K562 (cell line): ENCODE data around the gene MDFIC. TPM values are rescaled to one million over a fixed set of nuclear protein-coding genes. Genes with fewer than 3 reads are reported as not detected.

Source experiments
- ATAC-seq: fragments of 200-7000 bp; cut with Tn5 transposase; 3 replicates; pipeline ENCODE4 v1.9.1; 2020; ENCODE audit warnings: moderate library complexity
- BruUV-seq: library from RNA; stranded (reverse); fragments of 400-500 nt; replicated peaks from 2 replicates; lab custom pipeline; 2021; lab: Mats Ljungman, UMichigan
- CTCF ChIA-PET: fragments of 300-600 bp; formaldehyde crosslinking; extraction: SDS; loops from one replicate; lab custom pipeline; 2021; ENCODE audit warnings: low intra/inter-chr PET ratio; lab: Yijun Ruan, JAX
- POLR2A ChIA-PET: fragments of 300-600, 350-650 bp; sonication (Branson Sonifier 250); formaldehyde crosslinking; extraction: SDS; loops from one replicate; lab custom pipeline; 2021; ENCODE audit warnings: antibody characterized with exemption, inconsistent platforms; lab: Yijun Ruan, JAX
- DNase-seq, 4 experiments: peaks; one replicate each; pipeline versions ENCODE4 v3.0.0 to v3.0.0-alpha.2; 2011 to 2018; ENCODE audit warnings: low spot score in 3 of 4, mixed read lengths in 3 of 4; ENCODE audit errors: extremely low read depth in 1 of 4
- FAIRE-seq: peaks from 2 replicates; lab custom pipeline; 2011; peaks lifted over from hg19 to GRCh38; lab: Jason Lieb, UNC
- H2AFZ ChIP-seq: 2 replicates; pipeline ENCODE4 v1.6.0; 2011; ENCODE audit warnings: low read depth, low read length, control low read depth, inconsistent platforms
- H3K27ac ChIP-seq: fragments of 200-600 bp; 3 replicates; pipeline ENCODE4 v1.8.0; 2011; ENCODE audit warnings: low read depth, mild to moderate bottlenecking, control low read depth, inconsistent platforms, low read length, moderate library complexity, mixed read lengths; ENCODE audit errors: extremely low read depth
- H3K27me3 ChIP-seq, 2 experiments: fragments of 300-600 bp in 1 of 2; 2 replicates in 1 of 2; 3 replicates in 1 of 2; pipeline versions ENCODE4 v1.6.0 to v1.8.0; 2011; ENCODE audit warnings: inconsistent platforms in 2 of 2, low read length in 2 of 2, mild to moderate bottlenecking in 1 of 2, mixed read lengths in 1 of 2, moderate library complexity in 1 of 2; ENCODE audit not compliant: control insufficient read depth in 2 of 2, insufficient read depth in 2 of 2
- H3K36me3 ChIP-seq: fragments of 300-600 bp; 3 replicates; pipeline ENCODE4 v1.8.0; 2011; ENCODE audit warnings: mild to moderate bottlenecking, low read length, inconsistent platforms; ENCODE audit not compliant: control insufficient read depth, insufficient read depth
- H3K4me1 ChIP-seq, 2 experiments: fragments of 200-600 bp in 1 of 2; replicated peaks in 1 of 2; 2 replicates in 1 of 2; 3 replicates in 1 of 2; pipeline versions ENCODE4 v1.5.1 to v1.8.0; 2011; ENCODE audit warnings: inconsistent platforms in 2 of 2, low read length in 2 of 2, mild to moderate bottlenecking in 1 of 2, mixed read lengths in 1 of 2, moderate library complexity in 1 of 2; ENCODE audit not compliant: control insufficient read depth in 2 of 2, insufficient read depth in 2 of 2
- H3K4me2 ChIP-seq: 2 replicates; pipeline ENCODE4 v1.6.1; 2011; ENCODE audit warnings: low read length, control low read depth, inconsistent platforms, mixed read lengths; ENCODE audit not compliant: insufficient read depth
- H3K4me3 ChIP-seq: fragments of 200-600 bp; sonication (generic), shearing (Covaris generic); 2 replicates; pipeline ENCODE4 v1.5.1; 2016; ENCODE audit warnings: control low read depth, inconsistent platforms
- H3K79me2 ChIP-seq: fragments of 200-600 bp; 3 replicates; pipeline ENCODE4 v1.8.0; 2011; ENCODE audit warnings: low read length, inconsistent platforms; ENCODE audit not compliant: control insufficient read depth, insufficient read depth
- H3K9ac ChIP-seq, 2 experiments: 2 replicates each; pipeline versions ENCODE4 v1.6.0 to v1.6.1; 2011; ENCODE audit warnings: low read depth in 2 of 2, low read length in 2 of 2, control low read depth in 1 of 2, inconsistent platforms in 1 of 2, mild to moderate bottlenecking in 1 of 2, mixed read lengths in 1 of 2; ENCODE audit not compliant: insufficient read depth in 1 of 2
- H3K9me1 ChIP-seq: one replicate; pipeline ENCODE4 v1.6.0; 2011; ENCODE audit warnings: inconsistent platforms, mild to moderate bottlenecking, low read length, moderate library complexity; ENCODE audit not compliant: control insufficient read depth, insufficient read depth
- H3K9me3 ChIP-seq: replicated peaks from 2 replicates; pipeline ENCODE4 v1.5.1; 2011; ENCODE audit warnings: low read depth, low read length, inconsistent platforms; ENCODE audit not compliant: control insufficient read depth, insufficient read depth
- H4K20me1 ChIP-seq: replicated peaks from 2 replicates; pipeline ENCODE4 v1.6.1; 2011; ENCODE audit warnings: low read length, inconsistent platforms, mixed read lengths; ENCODE audit not compliant: control insufficient read depth, insufficient read depth
- CREB5 ChIP-seq: fragments of 250-450 bp; sonication (Bioruptor Pico); IDR thresholded peaks from 2 replicates; pipeline ENCODE4 v1.5.0; 2020; ENCODE audit warnings: mild to moderate bottlenecking
- HMBOX1 ChIP-seq: sonication (generic); IDR thresholded peaks from 2 replicates; pipeline ENCODE4 v1.6.1; 2016
- IRF1 ChIP-seq: sonication (generic); formaldehyde crosslinking; IDR thresholded peaks from 2 replicates; pipeline ENCODE4 v1.8.0; 2022; ENCODE audit warnings: missing genetic modification reagents, mild to moderate bottlenecking, borderline replicate concordance
- NUFIP1 ChIP-seq: fragments of 450-650 bp; IDR thresholded peaks from 2 replicates; pipeline ENCODE4 v1.6.1; 2018; ENCODE audit not compliant: partially characterized antibody
- THRAP3 ChIP-seq: fragments of 450-650 bp; IDR thresholded peaks from 2 replicates; pipeline ENCODE4 v1.6.1; 2016; ENCODE audit warnings: mild to moderate bottlenecking, inconsistent platforms, borderline replicate concordance
- TSC22D4 ChIP-seq: fragments of 450-650 bp; IDR thresholded peaks from 2 replicates; pipeline ENCODE4 v1.6.1; 2016; ENCODE audit warnings: missing genetic modification characterization, missing biosample characterization, control low read depth
- ZNF197 ChIP-seq: fragments of 200-800 bp; sonication (Bioruptor generic); IDR thresholded peaks from 2 replicates; pipeline ENCODE4 v1.6.1; 2016; ENCODE audit warnings: low read depth, missing genetic modification characterization, missing compliant biosample characterization
- ZNF354B ChIP-seq: fragments of 250-450 bp; sonication (Bioruptor Pico); IDR thresholded peaks from 2 replicates; pipeline ENCODE4 v1.4.0; 2020
- ZNF589 ChIP-seq: fragments of 200-800 bp; sonication (Bioruptor generic); IDR thresholded peaks from 2 replicates; pipeline ENCODE4 v1.6.1; 2016; ENCODE audit warnings: low read depth, missing genetic modification characterization, missing compliant biosample characterization
- ZNF785 ChIP-seq: fragments of 250-450 bp; sonication (Bioruptor Pico); IDR thresholded peaks from 2 replicates; pipeline ENCODE4 v1.4.0; 2020; ENCODE audit warnings: mild to moderate bottlenecking
- WGBS: fragments of 100-300 bp; shearing (Covaris generic); methylation state at CpG from one replicate; pipeline ENCODE4 v1.1.6; 2016; ENCODE audit warnings: low coverage, mixed read lengths; ENCODE audit not compliant: insufficient coverage; ENCODE audit errors: missing lambda C conversion rate; 5-methylcytosine and 5-hydroxymethylcytosine counted together
- in situ Hi-C: fragments of 300-500 bp; cut with MboI; formaldehyde crosslinking; loops from 4 replicates; pipeline ENCODE4 v1.15.0; 2018; ENCODE audit warnings: inconsistent platforms, mixed read lengths
- intact Hi-C: fragments of 100-400 bp; cut with micrococcal nuclease; formaldehyde crosslinking; loops from 2 replicates; pipeline ENCODE4 v1.14.2; 2022
- polyA plus RNA-seq, 8 experiments: library from polyadenylated mRNA; depleted of rRNA in 4 of 8; stranded (reverse) in 5 of 8; unstranded in 3 of 8; fragments of >200 nt; fragmentation: Nextera tagmentation in 2 of 8; fragmentation: Illumina TruSeq in 1 of 8; extraction: Ambion mirVana in 2 of 8; extraction: Trizol in 1 of 8; gene quantifications; 2 replicates each; pipeline versions ENCODE4 v1.2.1 to v1.2.3, GENCODE V29; 2011 to 2014; ENCODE audit warnings: inconsistent platforms in 1 of 8, missing spikeins in 1 of 8
- total RNA-seq, 7 experiments: library from RNA; depleted of rRNA in 6 of 7; stranded (reverse); fragments of >200 nt in 6 of 7; fragmentation: Illumina TruSeq in 2 of 7; extraction: Trizol in 2 of 7; gene quantifications; 2 replicates each; pipeline versions ENCODE4 v1.2.1 to v1.2.3, GENCODE V29; 2011 to 2021; ENCODE audit warnings: low replicate concordance in 1 of 7

MDFIC gene
- total and polyA plus RNA-seq, 9 of the 15 experiments (the other 6 are each of a cell fraction or from before 2014, with no cell fraction given), result 0.13 to 0.24 TPM; not detected in 7

- Histone ChIP-seq H4K20me1 (no peaks in the 10 kb centered on the region), H3K9me3 (0 out of 2 replicates have a peak, but pooled peaks cover 2% of the 10 kb centered on the region), H3K27ac (no peak overlapping the region), H2AFZ (no peak overlapping the region), H3K79me2 (no peaks in the 10 kb centered on the region), H3K9ac (no peak overlapping the region), H3K4me2 (no peak overlapping the region), H3K36me3 (no peaks in the 10 kb centered on the region), H3K9me1 (no peaks in the 10 kb centered on the region), H3K4me1 (no peaks in the 10 kb centered on the region), H3K27me3 (no peaks in the 10 kb centered on the region), H3K4me3 (no peak overlapping the region)
- ATAC-seq, result no peak
- in situ Hi-C loops (no loop called here), intact Hi-C loops (no loop called here)
- POLR2A ChIA-PET, result no interaction called here
- DNase-seq, result no peak
- CTCF ChIA-PET, result no interaction called here
- no peak for TF ChIP-seq IRF1
- no peak for TF ChIP-seq HMBOX1
- TF ChIP-seq CREB5 (CRISPR knock-in tag), result no peak
- TF ChIP-seq TSC22D4 (tag), result no peak
- TF ChIP-seq NUFIP1, result no peak
- no peak for TF ChIP-seq ZNF589 (CRISPR knock-in tag)
- no peak for TF ChIP-seq ZNF354B (CRISPR knock-in tag)
- no peak for TF ChIP-seq ZNF785
- no peak for TF ChIP-seq ZNF197 (CRISPR knock-in tag)
- TF ChIP-seq THRAP3, result no peak
- BruUV-seq, result no TSS peak
- no peak for FAIRE-seq
- 1% methylated on average over 4 of the region's 4 CpGs for WGBS
Measured at GRCh38 chr7:115019882-115020605, 98.2 kb downstream of the MDFIC start.
